Measurements from ENCODE around the gene ITGAV.

DNA sequence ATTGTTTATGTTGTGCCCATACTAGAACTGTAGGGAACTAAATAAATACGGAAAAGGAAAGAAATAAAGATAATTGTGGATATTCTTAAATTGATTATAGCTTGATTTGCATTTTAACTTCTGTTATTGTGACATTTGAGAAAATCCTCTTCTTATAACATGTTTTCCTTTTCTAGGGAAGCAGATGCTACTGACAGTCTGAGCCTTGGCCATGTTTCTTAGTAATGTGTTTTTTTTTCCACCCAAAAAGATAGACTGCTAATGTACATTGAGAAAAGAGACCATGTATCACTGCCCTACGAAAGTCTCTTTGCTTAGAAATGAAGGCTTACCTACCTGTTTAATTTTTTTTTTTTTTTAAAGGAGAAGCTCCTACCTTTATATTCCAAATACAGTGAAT, 22.2 kb downstream of the ITGAV start:
- no peak for TF ChIP-seq EZH2phosphoT487 (IDR thresholded peaks at IDR 0.05; ENCODE audit: borderline replicate concordance)
- TF ChIP-seq, protein P1, sequence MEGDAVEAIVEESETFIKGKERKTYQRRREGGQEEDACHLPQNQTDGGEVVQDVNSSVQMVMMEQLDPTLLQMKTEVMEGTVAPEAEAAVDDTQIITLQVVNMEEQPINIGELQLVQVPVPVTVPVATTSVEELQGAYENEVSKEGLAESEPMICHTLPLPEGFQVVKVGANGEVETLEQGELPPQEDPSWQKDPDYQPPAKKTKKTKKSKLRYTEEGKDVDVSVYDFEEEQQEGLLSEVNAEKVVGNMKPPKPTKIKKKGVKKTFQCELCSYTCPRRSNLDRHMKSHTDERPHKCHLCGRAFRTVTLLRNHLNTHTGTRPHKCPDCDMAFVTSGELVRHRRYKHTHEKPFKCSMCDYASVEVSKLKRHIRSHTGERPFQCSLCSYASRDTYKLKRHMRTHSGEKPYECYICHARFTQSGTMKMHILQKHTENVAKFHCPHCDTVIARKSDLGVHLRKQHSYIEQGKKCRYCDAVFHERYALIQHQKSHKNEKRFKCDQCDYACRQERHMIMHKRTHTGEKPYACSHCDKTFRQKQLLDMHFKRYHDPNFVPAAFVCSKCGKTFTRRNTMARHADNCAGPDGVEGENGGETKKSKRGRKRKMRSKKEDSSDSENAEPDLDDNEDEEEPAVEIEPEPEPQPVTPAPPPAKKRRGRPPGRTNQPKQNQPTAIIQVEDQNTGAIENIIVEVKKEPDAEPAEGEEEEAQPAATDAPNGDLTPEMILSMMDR (conservative IDR thresholded peaks at IDR 0.05; ENCODE audit: low read length) = no peak
